CD4-positive, CD25-positive, alpha-beta regulatory T cell (primary cell): Measurements from ENCODE around the gene AFF3. TPM values are rescaled to one million over a fixed set of nuclear protein-coding genes. Genes with fewer than 3 reads are reported as not detected.

Source experiments
- ATAC-seq, 2 donors: fragments of 150-1000 bp; cut with Tn5 transposase; one replicate each; pipeline ENCODE4 v1.10.0; 2021; ENCODE audit warnings: low read depth in 2 of 2, moderate number of reproducible peaks in 2 of 2, moderate library complexity in 1 of 2
- DNase-seq, 3 donors: peaks; one replicate each; pipeline versions ENCODE4 v3.0.0 to v3.0.0-alpha.2; 2012 to 2022; ENCODE audit warnings: mixed read lengths in 1 of 3
- H3K27ac ChIP-seq: one replicate; pipeline ENCODE4 v1.7.0; 2013; ENCODE audit warnings: mild to moderate bottlenecking, low read length; ENCODE audit not compliant: insufficient read depth, poor library complexity, severe bottlenecking
- H3K27me3 ChIP-seq: one replicate; pipeline ENCODE4 v1.7.0; 2013; ENCODE audit warnings: low read length; ENCODE audit not compliant: control insufficient read depth, insufficient read depth
- H3K36me3 ChIP-seq: one replicate; pipeline ENCODE4 v1.7.0; 2013; ENCODE audit warnings: mild to moderate bottlenecking, low read length, moderate library complexity; ENCODE audit not compliant: control insufficient read depth, insufficient read depth
- H3K4me1 ChIP-seq: 2 replicates; pipeline ENCODE4 v1.7.0; 2013; ENCODE audit warnings: mild to moderate bottlenecking, low read length; ENCODE audit not compliant: insufficient read depth, control insufficient read depth, poor library complexity, severe bottlenecking
- H3K4me3 ChIP-seq: one replicate; pipeline ENCODE4 v1.7.0; 2013; ENCODE audit warnings: low read depth, mild to moderate bottlenecking, low read length, moderate library complexity
- H3K9me3 ChIP-seq, 2 experiments: 1 replicate in 1 of 2; 2 replicates in 1 of 2; pipeline ENCODE4 v1.7.0; 2013; ENCODE audit warnings: low read length in 2 of 2, mild to moderate bottlenecking in 1 of 2, moderate library complexity in 1 of 2; ENCODE audit not compliant: control insufficient read depth in 2 of 2
- H3K27ac Mint-ChIP-seq, 3 donors: one replicate each; pipeline ENCODE4 v1.8.0; 2020 to 2022; ENCODE audit warnings: mild to moderate bottlenecking in 3 of 3, mixed read lengths in 3 of 3, moderate library complexity in 2 of 3
- H3K27me3 Mint-ChIP-seq: one replicate; pipeline ENCODE4 v1.8.0; 2022; ENCODE audit warnings: mild to moderate bottlenecking, mixed read lengths
- H3K36me3 Mint-ChIP-seq: one replicate; pipeline ENCODE4 v1.8.0; 2020; ENCODE audit warnings: mixed read lengths
- H3K4me1 Mint-ChIP-seq, 4 donors: one replicate each; pipeline ENCODE4 v1.8.0; 2020 to 2022; ENCODE audit warnings: mixed read lengths in 4 of 4, mild to moderate bottlenecking in 1 of 4
- H3K4me3 Mint-ChIP-seq, 4 donors: one replicate each; pipeline ENCODE4 v1.8.0; 2020 to 2022; ENCODE audit warnings: mild to moderate bottlenecking in 4 of 4, mixed read lengths in 4 of 4, moderate library complexity in 3 of 4
- H3K9me3 Mint-ChIP-seq, 7 donors: one replicate each; pipeline ENCODE4 v1.8.0; 2020 to 2022; ENCODE audit warnings: mixed read lengths in 7 of 7, mild to moderate bottlenecking in 3 of 7, moderate library complexity in 2 of 7
- polyA plus RNA-seq, 4 donors: library from polyadenylated mRNA; unstranded; fragments of 300-500 nt; fragmentation: Illumina TruSeq; gene quantifications; one replicate each; pipeline ENCODE4 v1.2.3, GENCODE V29; 2021
- total RNA-seq: library from RNA; stranded (reverse); gene quantifications from one replicate; pipeline ENCODE4 v1.2.3, GENCODE V29; 2022

AFF3 gene
- total and polyA plus RNA-seq, 5 donors from 2014 or later = 0.82 to 10.1 (median 4.2) TPM

DNA sequence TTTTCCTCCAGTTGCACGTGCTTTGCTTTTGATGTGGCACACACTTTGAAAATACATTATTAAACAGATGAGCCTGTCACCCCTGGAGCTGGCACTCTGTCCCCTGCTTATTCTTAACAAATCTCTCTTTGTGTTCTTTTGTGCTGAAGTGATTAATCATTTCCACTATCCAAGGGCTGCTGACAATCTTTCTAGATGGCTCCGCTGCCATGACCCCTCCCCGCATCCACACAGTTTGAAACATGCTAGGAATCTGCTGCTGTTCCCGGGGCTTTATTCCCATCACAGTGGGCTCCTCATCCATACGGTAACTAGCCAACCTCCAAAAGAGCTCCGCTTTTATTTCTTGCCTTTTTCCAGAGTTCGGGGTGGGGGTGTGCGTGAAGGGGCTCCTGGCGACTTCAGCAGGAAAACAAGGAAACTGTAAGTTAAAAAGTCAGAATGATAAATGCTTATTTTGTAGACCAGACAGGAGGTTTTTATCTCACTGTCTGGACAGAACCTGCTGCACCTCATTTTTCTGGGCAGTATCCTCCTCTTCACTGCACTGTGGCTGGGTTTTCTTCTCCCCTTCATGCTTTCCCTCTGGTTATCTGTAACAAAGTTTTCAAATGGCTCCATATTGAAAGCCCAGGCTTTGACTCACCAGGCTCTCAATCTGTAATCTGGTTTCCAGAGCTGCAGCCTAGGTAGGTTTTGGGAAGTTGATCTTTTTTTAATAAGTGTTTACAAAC lies 319.7 kb downstream of the AFF3 start:
- Histone ChIP-seq H3K36me3 (no peaks in the 10 kb centered on the region), H3K4me3 (no peak overlapping the region), H3K4me1 (no peaks in the 10 kb centered on the region), H3K27ac (no peak overlapping the region), H3K27me3 (no peaks in the 10 kb centered on the region), H3K9me3 (no peaks in the 10 kb centered on the region)
- Mint-ChIP-seq H3K4me3 (no peak overlapping the region), H3K27me3 (no peaks in the 10 kb centered on the region), H3K4me1 (peaks cover 0 to 4% (median 2%) of the 10 kb centered on the region in 4 donors), H3K27ac (peak overlapping the region in 1 of 3 donors; percentile 51), H3K9me3 (peaks cover 0 to 2% (median 0%) of the 10 kb centered on the region in 7 donors), H3K36me3 (peaks cover 5% of the 10 kb centered on the region)
- no peak for DNase-seq
- no peak for ATAC-seq

DNA sequence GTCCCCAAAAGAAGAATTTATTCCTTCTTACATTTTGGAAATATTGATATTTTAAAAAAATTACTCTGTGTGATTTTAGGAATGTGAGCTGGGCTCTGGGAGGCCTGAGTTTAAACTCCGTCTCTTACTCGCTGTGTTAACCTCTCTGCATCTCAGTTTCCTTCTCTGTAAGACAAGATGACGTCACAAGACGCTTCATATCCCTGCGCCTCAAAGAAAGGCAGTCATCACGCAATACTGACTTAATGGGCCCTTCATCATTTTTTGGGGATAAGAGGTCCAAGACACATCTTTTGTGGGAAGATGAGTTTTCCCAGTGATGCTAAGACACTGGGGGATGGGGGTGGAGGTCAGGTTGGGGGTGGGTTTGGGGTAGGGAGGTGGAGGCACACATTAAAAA lies 320.4 kb downstream of the AFF3 start:
- Histone ChIP-seq H3K9me3 (no peaks in the 10 kb centered on the region), H3K4me1 (no peaks in the 10 kb centered on the region), H3K27me3 (no peaks in the 10 kb centered on the region), H3K36me3 (no peaks in the 10 kb centered on the region), H3K27ac (no peak overlapping the region), H3K4me3 (no peak overlapping the region)
- DNase-seq (no peak), ATAC-seq (no peak)
- Mint-ChIP-seq H3K27me3 (no peaks in the 10 kb centered on the region), H3K36me3 (peaks cover 3% of the 10 kb centered on the region), H3K4me1 (peaks cover 0 to 3% (median 0%) of the 10 kb centered on the region in 4 donors), H3K27ac (no peak overlapping the region), H3K4me3 (no peak overlapping the region), H3K9me3 (peaks cover 0 to 2% (median 0%) of the 10 kb centered on the region in 7 donors)

DNA sequence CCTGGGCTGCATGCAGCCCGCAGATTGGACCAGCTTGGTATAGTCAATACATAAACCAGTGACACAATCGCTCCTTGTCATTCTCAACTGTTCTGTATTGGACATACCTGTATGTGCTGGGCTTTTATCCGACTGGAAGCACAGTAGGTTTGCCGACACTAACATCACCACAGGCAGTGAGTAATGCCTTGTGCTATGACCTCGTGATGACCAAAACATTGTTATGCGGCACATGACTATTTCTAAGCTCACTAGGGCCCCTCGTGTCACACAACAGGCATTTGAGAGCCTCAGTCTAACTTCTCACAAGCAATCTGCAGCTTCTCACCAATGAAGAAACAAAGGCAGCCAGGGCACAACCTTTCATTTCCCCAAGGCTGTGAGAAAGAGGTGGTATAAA lies 320.8 kb downstream of the AFF3 start:
- Mint-ChIP-seq H3K9me3 (peaks cover 0 to 2% (median 0%) of the 10 kb centered on the region in 7 donors), H3K4me3 (no peak overlapping the region)
- ATAC-seq = no peak

DNA sequence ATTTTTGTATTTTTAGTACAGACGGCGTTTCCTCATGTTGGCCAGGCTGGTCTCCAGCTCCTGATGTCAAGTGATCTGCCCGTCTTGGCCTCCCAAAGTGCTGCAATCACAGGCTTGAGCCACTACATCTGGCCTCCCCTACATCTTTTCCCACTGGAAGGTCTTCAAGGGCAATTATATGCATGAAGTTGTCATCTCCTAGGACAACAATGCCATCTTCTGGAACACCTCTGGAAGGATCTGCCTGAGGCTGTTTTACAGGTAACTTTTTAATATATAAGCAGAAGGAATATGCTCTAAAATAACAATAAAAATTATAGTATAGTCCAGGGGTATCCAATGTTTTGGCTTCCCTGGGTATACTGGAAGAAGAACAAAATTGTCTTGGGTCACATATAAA lies 321.4 kb downstream of the AFF3 start:
- H3K4me1 ChIP-seq = no peaks in the 10 kb centered on the region
- no peak overlapping the region for H3K4me3 ChIP-seq
- ATAC-seq (no peak), DNase-seq (no peak)
- no peaks in the 10 kb centered on the region for H3K36me3 ChIP-seq
- peaks cover 0 to 2% (median 0%) of the 10 kb centered on the region in 7 donors for H3K9me3 Mint-ChIP-seq
- H3K9me3 ChIP-seq = no peaks in the 10 kb centered on the region
- H3K27ac ChIP-seq = no peak overlapping the region
- H3K4me1 Mint-ChIP-seq = no peaks in the 10 kb centered on the region
- H3K27me3 Mint-ChIP-seq = no peaks in the 10 kb centered on the region
- H3K27ac Mint-ChIP-seq = no peak overlapping the region
- H3K4me3 Mint-ChIP-seq = no peak overlapping the region
- peaks cover 5% of the 10 kb centered on the region for H3K36me3 Mint-ChIP-seq
- H3K27me3 ChIP-seq = no peaks in the 10 kb centered on the region

More for the DNA sequence above, 320.8 kb downstream of the AFF3 start:
- DNase-seq = no peak
- Histone ChIP-seq H3K27me3 (no peaks in the 10 kb centered on the region), H3K36me3 (no peaks in the 10 kb centered on the region), H3K27ac (no peak overlapping the region), H3K9me3 (no peaks in the 10 kb centered on the region), H3K4me1 (no peaks in the 10 kb centered on the region), H3K4me3 (no peak overlapping the region)
- H3K27me3 Mint-ChIP-seq = no peaks in the 10 kb centered on the region
- H3K4me1 Mint-ChIP-seq = no peaks in the 10 kb centered on the region
- H3K27ac Mint-ChIP-seq = no peak overlapping the region
- H3K36me3 Mint-ChIP-seq = peaks cover 3% of the 10 kb centered on the region

DNA sequence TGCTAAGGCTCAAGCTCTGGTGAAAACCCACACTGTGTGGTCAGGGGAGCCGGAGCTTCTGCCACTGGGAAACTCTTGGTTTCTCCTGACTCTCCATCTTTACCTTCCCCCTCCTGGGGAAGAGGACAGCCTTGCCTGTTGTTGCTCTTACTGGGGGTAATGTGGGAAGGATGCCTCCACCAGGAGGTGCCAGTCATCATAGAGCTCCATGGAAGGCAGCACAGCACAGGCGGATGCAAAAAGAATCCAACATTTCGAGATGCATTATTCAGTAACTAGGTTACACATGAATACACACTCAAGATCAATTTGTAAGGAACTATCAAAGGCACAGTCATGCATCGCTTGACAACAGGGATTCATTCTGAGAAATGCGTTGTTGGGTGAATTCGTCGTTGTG lies 322.6 kb downstream of the AFF3 start:
- Mint-ChIP-seq H3K4me1 (no peaks in the 10 kb centered on the region), H3K27ac (no peak overlapping the region), H3K27me3 (no peaks in the 10 kb centered on the region), H3K9me3 (peaks cover 0 to 2% (median 0%) of the 10 kb centered on the region in 7 donors), H3K36me3 (peaks cover 5% of the 10 kb centered on the region), H3K4me3 (no peak overlapping the region)
- Histone ChIP-seq H3K4me1 (no peaks in the 10 kb centered on the region), H3K27me3 (no peaks in the 10 kb centered on the region), H3K27ac (no peak overlapping the region), H3K9me3 (no peaks in the 10 kb centered on the region), H3K4me3 (no peak overlapping the region), H3K36me3 (no peaks in the 10 kb centered on the region)
- no peak for ATAC-seq
- no peak for DNase-seq

DNA sequence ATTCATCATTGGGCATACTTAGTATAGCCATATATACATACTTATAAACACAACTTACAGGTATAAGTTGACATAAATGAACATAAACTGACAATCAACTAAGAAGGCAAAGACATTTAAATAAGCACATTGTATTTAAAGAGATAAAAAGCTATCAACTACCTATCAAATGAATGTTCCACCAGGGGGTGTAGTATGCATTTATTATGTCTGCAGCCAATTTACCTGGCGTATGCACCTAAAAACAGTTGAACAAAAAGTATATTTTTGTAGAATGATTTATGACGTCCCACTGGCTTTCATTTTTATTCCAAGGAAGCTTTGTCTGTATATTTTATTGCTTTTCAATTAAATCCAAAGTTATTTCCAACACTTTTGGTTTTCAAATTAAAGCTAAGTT lies 323.5 kb downstream of the AFF3 start:
- H3K27me3 ChIP-seq = no peaks in the 10 kb centered on the region
- Mint-ChIP-seq H3K27me3 (no peaks in the 10 kb centered on the region), H3K36me3 (peaks cover 5% of the 10 kb centered on the region), H3K27ac (no peak overlapping the region), H3K9me3 (peaks cover 0 to 2% (median 0%) of the 10 kb centered on the region in 7 donors), H3K4me1 (no peaks in the 10 kb centered on the region), H3K4me3 (no peak overlapping the region)
- H3K36me3 ChIP-seq = no peaks in the 10 kb centered on the region
- H3K27ac ChIP-seq = no peak overlapping the region
- H3K4me3 ChIP-seq = no peak overlapping the region
- DNase-seq (peak in 1 of 3 donors; percentile 34), ATAC-seq (no peak)
- H3K9me3 ChIP-seq = no peaks in the 10 kb centered on the region
- H3K4me1 ChIP-seq = no peaks in the 10 kb centered on the region

DNA sequence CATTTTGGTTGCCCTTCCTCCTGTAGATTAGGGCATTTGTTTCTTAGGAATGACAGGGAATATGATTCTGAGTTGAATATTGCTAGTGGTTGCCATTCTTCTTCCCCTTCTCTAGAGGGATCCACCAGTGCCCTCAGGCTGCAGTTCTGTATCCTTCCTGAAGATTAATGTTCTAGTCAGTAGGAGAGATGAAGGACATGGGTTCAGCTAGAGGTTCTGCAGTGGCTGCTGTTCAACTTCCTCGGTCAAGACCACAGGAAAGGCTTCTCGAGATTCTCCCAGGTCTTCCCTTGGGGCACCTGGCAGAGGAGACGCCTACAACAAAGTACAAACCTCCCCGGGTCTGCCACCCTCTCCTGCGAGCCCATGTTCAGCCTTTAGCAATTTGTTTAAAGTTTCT lies 325.5 kb downstream of the AFF3 start:
- Mint-ChIP-seq H3K9me3 (peaks cover 0 to 2% (median 0%) of the 10 kb centered on the region in 7 donors), H3K4me3 (no peak overlapping the region), H3K36me3 (peaks cover 5% of the 10 kb centered on the region), H3K27ac (no peak overlapping the region), H3K27me3 (peaks cover 4% of the 10 kb centered on the region), H3K4me1 (no peaks in the 10 kb centered on the region)
- Histone ChIP-seq H3K27me3 (no peaks in the 10 kb centered on the region), H3K4me3 (no peak overlapping the region), H3K36me3 (no peaks in the 10 kb centered on the region), H3K9me3 (no peaks in the 10 kb centered on the region), H3K27ac (no peak overlapping the region), H3K4me1 (no peaks in the 10 kb centered on the region)
- ATAC-seq = no peak
- no peak for DNase-seq

DNA sequence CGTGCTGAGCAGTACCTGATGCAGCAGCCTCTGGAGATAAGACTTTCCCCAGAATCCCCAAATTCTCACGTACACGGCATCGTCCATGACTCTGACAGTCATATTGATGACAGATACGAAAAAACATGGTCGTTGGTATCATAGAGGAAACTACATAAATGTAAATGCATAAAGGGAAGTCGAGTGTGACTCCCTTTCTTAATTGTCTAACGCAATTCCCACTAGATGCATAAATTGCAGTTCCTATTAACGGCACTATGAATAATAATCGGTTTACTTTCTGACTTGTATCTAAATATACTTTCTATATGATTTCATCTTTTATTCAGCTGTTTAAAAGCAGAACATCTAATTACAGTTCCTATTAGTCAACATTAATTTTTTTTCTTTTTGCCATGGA lies 330.0 kb downstream of the AFF3 start:
- Mint-ChIP-seq H3K4me3 (no peak overlapping the region), H3K4me1 (no peaks in the 10 kb centered on the region), H3K9me3 (no peaks in the 10 kb centered on the region), H3K36me3 (peaks cover 6% of the 10 kb centered on the region), H3K27ac (no peak overlapping the region), H3K27me3 (peaks cover 4% of the 10 kb centered on the region)
- Histone ChIP-seq H3K9me3 (no peaks in the 10 kb centered on the region), H3K27ac (no peak overlapping the region), H3K36me3 (no peaks in the 10 kb centered on the region), H3K4me1 (no peaks in the 10 kb centered on the region), H3K27me3 (no peaks in the 10 kb centered on the region), H3K4me3 (no peak overlapping the region)
- DNase-seq (no peak), ATAC-seq (no peak)
